HepG2 (cell line): ENCODE measurements around the gene TTLL6. TPM values are rescaled to one million over a fixed set of nuclear protein-coding genes. Genes with fewer than 3 reads are reported as not detected.

Source experiments
- ATAC-seq: fragments of 200-7000 bp; cut with Tn5 transposase; 3 replicates; pipeline ENCODE4 v1.9.1; 2020; ENCODE audit warnings: mild to moderate bottlenecking, moderate library complexity
- BruUV-seq: library from RNA; stranded (reverse); fragments of 400-500 nt; replicated peaks from 2 replicates; lab custom pipeline; 2021; lab: Mats Ljungman, UMichigan
- CTCF ChIA-PET: fragments of 300-600 bp; formaldehyde crosslinking; extraction: SDS; loops from one replicate; lab custom pipeline; 2021; ENCODE audit warnings: low total read pairs, inconsistent platforms, low intra/inter-chr PET ratio; lab: Yijun Ruan, JAX
- POLR2A ChIA-PET: fragments of 350-600 bp; sonication (Branson Sonifier 250); formaldehyde crosslinking; loops from one replicate; lab custom pipeline; 2020; ENCODE audit warnings: antibody characterized with exemption, inconsistent platforms; lab: Yijun Ruan, JAX
- DNase-seq: peaks from one replicate; pipeline ENCODE4 v3.0.0-alpha.2; 2015; ENCODE audit warnings: low spot score
- FAIRE-seq: peaks from 3 replicates; lab custom pipeline; 2011; peaks lifted over from hg19 to GRCh38; lab: Jason Lieb, UNC
- H2AFZ ChIP-seq: one replicate; pipeline ENCODE4 v1.6.1; 2011; ENCODE audit warnings: low read length, inconsistent platforms
- H3K27ac ChIP-seq: fragments of 300-600 bp; 3 replicates; pipeline ENCODE4 v1.8.0; 2011; ENCODE audit warnings: mixed run types, mild to moderate bottlenecking, mixed read lengths, low read length, inconsistent platforms; ENCODE audit not compliant: insufficient read depth; ENCODE audit errors: extremely low read length
- H3K27me3 ChIP-seq, 2 experiments: fragments of 200-600 bp in 1 of 2; 2 replicates in 1 of 2; 3 replicates in 1 of 2; pipeline versions ENCODE4 v1.6.0 to v1.8.0; 2011; ENCODE audit warnings: low read length in 2 of 2, mild to moderate bottlenecking in 2 of 2, moderate library complexity in 2 of 2, inconsistent platforms in 1 of 2; ENCODE audit not compliant: insufficient read depth in 2 of 2, control insufficient read depth in 1 of 2
- H3K36me3 ChIP-seq, 2 experiments: fragments of 200-600 bp in 1 of 2; replicated peaks in 1 of 2; 2 replicates in 1 of 2; 3 replicates in 1 of 2; pipeline versions ENCODE4 v1.5.1 to v1.8.0; 2011; ENCODE audit warnings: low read length in 2 of 2, inconsistent platforms in 1 of 2; ENCODE audit not compliant: insufficient read depth in 2 of 2, control insufficient read depth in 1 of 2
- H3K4me1 ChIP-seq: 2 replicates; pipeline ENCODE4 v1.5.1; 2012; ENCODE audit warnings: low read length, inconsistent platforms; ENCODE audit not compliant: insufficient read depth
- H3K4me2 ChIP-seq: 2 replicates; pipeline ENCODE4 v1.6.0; 2011; ENCODE audit warnings: low read depth, low read length, inconsistent platforms
- H3K4me3 ChIP-seq, 3 experiments: fragments of 200-600 bp in 1 of 3; sonication (generic), shearing (Covaris generic) in 1 of 3; replicated peaks in 1 of 3; 2 replicates each; pipeline ENCODE4 v1.5.1; 2011 to 2016; ENCODE audit warnings: low read length in 3 of 3, inconsistent platforms in 2 of 3, low read depth in 2 of 3, mild to moderate bottlenecking in 2 of 3, control low read depth in 1 of 3, mixed read lengths in 1 of 3; ENCODE audit not compliant: insufficient read depth in 1 of 3
- H3K79me2 ChIP-seq: one replicate; pipeline ENCODE4 v1.6.1; 2011; ENCODE audit warnings: low read length, inconsistent platforms; ENCODE audit not compliant: insufficient read depth
- H3K9ac ChIP-seq: 2 replicates; pipeline ENCODE4 v1.6.0; 2011; ENCODE audit warnings: mild to moderate bottlenecking, low read depth, low read length, inconsistent platforms; ENCODE audit not compliant: insufficient read depth
- H3K9me3 ChIP-seq: 2 replicates; pipeline ENCODE4 v1.5.1; 2012; ENCODE audit warnings: mild to moderate bottlenecking, low read length
- H4K20me1 ChIP-seq: 2 replicates; pipeline ENCODE4 v1.6.0; 2011; ENCODE audit warnings: inconsistent platforms, mild to moderate bottlenecking, low read length, moderate library complexity; ENCODE audit not compliant: insufficient read depth
- MATR3 ChIP-seq: sonication (generic); formaldehyde crosslinking; IDR thresholded peaks from 2 replicates; pipeline ENCODE4 v1.4.0; 2020; ENCODE audit warnings: missing genetic modification reagents
- THYN1 ChIP-seq: sonication (generic); formaldehyde crosslinking; IDR thresholded peaks from 2 replicates; pipeline ENCODE4 v1.8.1; 2023; ENCODE audit warnings: low read depth, mild to moderate bottlenecking, moderate library complexity, missing genetic modification reagents, borderline replicate concordance
- ZMYM3 ChIP-seq: sonication (generic); formaldehyde crosslinking; IDR thresholded peaks from 2 replicates; pipeline ENCODE4 v1.5.1; 2020; ENCODE audit warnings: mild to moderate bottlenecking, missing genetic modification reagents
- ZNF75D ChIP-seq: sonication (generic); formaldehyde crosslinking; IDR thresholded peaks from 2 replicates; pipeline ENCODE4 v1.8.1; 2023; ENCODE audit warnings: missing genetic modification reagents, mild to moderate bottlenecking, borderline replicate concordance
- WGBS: methylation state at CpG from one replicate; pipeline ENCODE4 v1.1.6; 2017; ENCODE audit warnings: low lambda C conversion rate; 5-methylcytosine and 5-hydroxymethylcytosine counted together
- in situ Hi-C: cut with HindIII; loops from 2 replicates; pipeline ENCODE4 v1.10.0; 2017; ENCODE audit warnings: low pct_unique_long_range_greater_than_20kb; ENCODE audit not compliant: extremely low pct_ligation_motif_present
- intact Hi-C: fragments of 100-400 bp; cut with micrococcal nuclease; formaldehyde crosslinking; loops from one replicate; pipeline ENCODE4 v1.10.0; 2022; ENCODE audit not compliant: unreplicated experiment
- polyA plus RNA-seq, 8 experiments: library from polyadenylated mRNA; depleted of rRNA in 3 of 8; stranded (reverse) in 7 of 8; unstranded in 1 of 8; fragments of >200 nt; fragmentation: Illumina TruSeq in 4 of 8; extraction: Trizol in 4 of 8; gene quantifications; 2 replicates each; pipeline versions ENCODE4 v1.2.1 to v1.2.3, GENCODE V29; 2011 to 2016; ENCODE audit warnings: low read depth in 4 of 8, missing spikeins in 1 of 8, mixed read lengths in 1 of 8; ENCODE audit not compliant: insufficient read depth in 1 of 8
- total RNA-seq, 5 experiments: library from RNA; depleted of rRNA; stranded (reverse); fragments of >200 nt; fragmentation: Illumina TruSeq; extraction: Trizol; gene quantifications; 2 replicates each; pipeline ENCODE4 v1.2.3, GENCODE V29; 2016; ENCODE audit warnings: low read depth in 1 of 5

The TTLL6 gene
- total and polyA plus RNA-seq, 2 of the 13 experiments (the other 11 are each of a cell fraction or from before 2014, with no cell fraction given): 0.04 to 0.08 TPM

DNA sequence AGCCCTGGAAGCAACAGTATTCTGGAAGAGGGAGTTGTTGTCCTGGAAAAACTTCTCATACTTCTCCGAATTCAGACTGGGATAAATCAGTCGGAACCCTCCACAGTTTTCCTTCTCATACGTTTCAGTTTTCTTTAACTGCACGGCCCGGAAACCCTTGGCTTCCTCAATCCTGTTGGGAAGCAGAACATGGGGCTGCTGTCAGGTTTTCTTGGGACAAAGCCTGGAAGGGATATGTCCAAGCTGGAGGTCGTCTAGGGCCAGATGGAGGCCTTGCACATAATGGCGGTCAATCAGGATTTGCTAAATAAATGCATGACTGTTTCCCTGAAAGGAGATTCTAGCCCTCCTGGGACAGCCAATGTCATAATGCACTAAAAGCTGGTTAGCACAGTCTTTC, 29.2 kb downstream of the TTLL6 start:
- Histone ChIP-seq H3K4me2 (no peak overlapping the region), H2AFZ (no peak overlapping the region), H4K20me1 (no peaks in the 10 kb centered on the region), H3K79me2 (no peaks in the 10 kb centered on the region), H3K27me3 (peaks cover 6 to 21% of the 10 kb centered on the region in 2 experiments; a peak in 3 of 5 replicates), H3K36me3 (no peaks in the 10 kb centered on the region), H3K4me1 (peaks cover 26% of the 10 kb centered on the region), H3K4me3 (no peak overlapping the region), H3K27ac (no peak overlapping the region), H3K9ac (no peak overlapping the region), H3K9me3 (no peaks in the 10 kb centered on the region)
- no peak for ATAC-seq
- ChIA-PET CTCF (no interaction called here), POLR2A (no interaction called here)
- BruUV-seq: no TSS peak
- no peak for FAIRE-seq
- WGBS: 51% methylated on average over 7 of the region's 7 CpGs
- in situ Hi-C loops: loop anchor here (5.0 kb wide), 1 partner anchor 61 kb away; the partner anchor contains the start of gene HOXB13
- intact Hi-C loops: no loop called here
- no peak for TF ChIP-seq THYN1 (CRISPR knock-in tag)
- no peak for TF ChIP-seq ZMYM3 (CRISPR knock-in tag)
- no peak for DNase-seq

GRCh38 chr17:48779421-48779820, 37.6 kb downstream of the TTLL6 start:
- Histone ChIP-seq H3K9me3 (no peaks in the 10 kb centered on the region; the same call in 1 of the 2 replicates), H3K4me3 (no peak overlapping the region), H3K27ac (no peak overlapping the region), H3K9ac (no peak overlapping the region), H2AFZ (no peak overlapping the region), H4K20me1 (no peaks in the 10 kb centered on the region), H3K79me2 (no peaks in the 10 kb centered on the region), H3K36me3 (no peaks in the 10 kb centered on the region), H3K4me2 (no peak overlapping the region), H3K27me3 (0 out of 5 replicates have a peak, but pooled peaks cover 0 to under 1% of the 10 kb centered on the region in 2 experiments), H3K4me1 (no peaks in the 10 kb centered on the region)
- FAIRE-seq (no peak), ATAC-seq (no peak), DNase-seq (no peak)
- intact Hi-C loops: no loop called here
- ChIA-PET POLR2A (no interaction called here), CTCF (no interaction called here)
- no TSS peak for BruUV-seq
- in situ Hi-C loops: no loop called here
- TF ChIP-seq MATR3 (CRISPR knock-in tag) (no peak), ZNF75D (CRISPR knock-in tag) (no peak)
